ENCODE measurements around the gene ZDHHC4.
"Not testable (repeated sequence)": the region's sequence is repeated elsewhere in the genome, so short reads cannot be mapped to it uniquely, and the experiment has no call there.

The ZDHHC4 gene

GRCh38 chr7:6562106-6562505 is 15.1 kb upstream of the ZDHHC4 start:
- DNase-seq (ENCODE audit: low spot score): no peak

GRCh38 chr7:6563936-6564770 is 13.1 kb upstream of the ZDHHC4 start:
- no peak for DNase-seq (ENCODE audit: low spot score)

DNA sequence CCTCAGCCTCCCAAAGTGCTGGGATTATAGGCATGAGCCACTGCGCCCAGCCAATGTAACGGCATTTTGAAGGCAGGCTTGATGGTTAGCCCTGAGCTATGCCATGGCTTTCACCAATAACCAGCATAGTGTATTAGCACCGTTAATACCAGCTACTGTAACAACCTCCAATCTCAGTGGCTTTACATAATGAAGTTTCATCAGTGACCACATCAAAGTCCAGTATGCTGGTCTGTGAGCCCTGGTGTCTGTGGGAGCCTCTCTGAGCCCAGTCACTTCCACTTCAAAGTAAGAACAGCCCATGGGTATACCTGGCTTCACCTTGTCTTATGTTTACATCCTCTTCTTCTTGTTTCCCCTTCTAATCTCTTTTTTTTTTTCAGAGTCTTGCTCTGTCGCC is 11.6 kb upstream of the ZDHHC4 start:
- DNase-seq (ENCODE audit: low spot score): no peak

DNA sequence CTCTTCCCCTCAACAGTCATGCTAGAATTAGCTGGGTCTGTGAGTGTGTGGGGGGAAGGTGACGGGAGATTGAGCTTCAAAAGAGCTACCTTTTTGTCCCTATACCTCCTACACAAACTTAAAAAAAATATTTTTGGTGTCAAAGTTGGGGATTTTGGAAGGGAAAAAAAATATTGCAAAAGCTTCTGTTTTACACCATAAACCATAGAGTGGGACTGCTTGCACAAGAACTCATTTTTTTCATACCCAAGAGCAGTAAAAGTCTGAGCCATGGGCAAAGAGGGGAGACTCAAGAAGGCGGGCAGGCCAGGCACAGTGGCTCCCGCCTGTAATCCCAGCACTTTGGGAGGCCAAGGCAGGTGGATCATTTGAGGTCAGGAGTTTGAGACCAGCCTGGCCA is 9.4 kb upstream of the ZDHHC4 start:
- DNase-seq (ENCODE audit: low spot score): no peak

GRCh38 chr7:6571160-6571779 is 6.0 kb upstream of the ZDHHC4 start:
- no peak for DNase-seq (ENCODE audit: low spot score)

GRCh38 chr7:6575281-6576023 is 1.8 kb upstream of the ZDHHC4 start:
- DNase-seq (ENCODE audit: low spot score): no peak

DNA sequence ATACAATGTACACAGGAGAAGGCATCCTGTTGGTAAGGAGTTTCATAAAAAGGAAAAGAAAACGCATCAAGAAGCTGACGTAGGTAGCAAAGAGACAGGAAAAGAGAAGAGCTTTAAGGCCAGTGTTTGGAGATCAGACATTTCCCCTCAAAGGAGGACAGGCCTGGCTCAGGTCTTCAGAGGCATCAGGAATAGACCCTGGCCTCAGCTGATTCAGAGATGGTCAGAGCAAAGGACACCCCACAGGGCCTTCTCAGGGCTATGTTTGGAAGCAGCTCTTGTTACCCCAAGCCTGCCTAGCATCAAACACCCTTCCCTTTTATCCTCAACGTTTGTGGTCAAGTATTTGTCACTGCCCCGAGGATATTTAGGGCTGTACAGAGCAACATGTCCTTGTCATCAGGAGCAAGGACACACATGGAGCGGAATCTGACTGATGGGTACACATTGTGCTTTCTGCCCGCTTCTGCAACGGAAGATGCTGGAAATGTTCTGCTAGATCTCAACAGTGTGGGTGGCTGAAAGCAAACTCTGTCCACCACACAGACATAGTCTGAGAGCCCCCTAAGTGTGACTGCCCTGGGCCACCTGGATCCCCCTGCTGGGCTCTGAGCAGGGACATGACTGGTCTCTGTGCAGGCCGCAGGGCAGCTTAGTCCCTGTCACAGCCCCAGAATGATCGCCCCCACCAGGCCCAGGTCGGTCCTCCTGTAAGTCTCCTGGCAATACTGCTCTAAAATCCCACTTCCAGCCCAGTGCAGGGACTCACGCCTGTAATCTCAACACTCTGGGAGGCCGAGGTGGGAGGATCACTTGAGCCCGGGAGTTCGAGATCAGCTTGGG is 1.0 kb upstream of the ZDHHC4 start:
- no peak for DNase-seq (ENCODE audit: low spot score)

DNA sequence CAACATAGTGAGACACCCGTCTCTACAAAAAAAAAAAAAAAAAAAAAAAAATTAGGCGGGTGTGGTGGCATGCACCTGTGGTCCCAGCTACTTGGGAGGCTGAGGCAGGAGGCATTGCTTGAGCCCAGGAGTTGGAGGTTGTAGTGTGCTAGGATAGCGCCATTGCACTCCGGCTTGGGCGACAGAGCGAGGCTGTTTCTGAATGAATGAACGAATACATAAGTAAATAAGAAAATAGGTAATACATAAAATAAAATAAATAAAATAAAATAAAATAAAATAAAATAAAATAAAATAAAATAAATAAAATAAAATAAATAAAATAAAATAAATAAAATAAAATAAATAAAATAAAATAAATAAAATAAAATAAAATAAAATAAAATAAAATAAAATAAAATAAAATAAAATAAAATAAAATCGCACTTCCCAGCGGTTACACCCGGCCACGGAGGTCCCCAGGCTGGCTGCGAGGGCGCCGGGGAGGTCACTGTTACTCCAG is 336 bp upstream of the ZDHHC4 start:
- DNase-seq (ENCODE audit: low spot score): not testable (repeated sequence)

GRCh38 chr7:6578114-6579084 is 1.1 kb downstream of the ZDHHC4 start:
- DNase-seq (ENCODE audit: low spot score): no peak

- DNase-seq (ENCODE audit: low spot score): no peak
These were observed 2.2 kb downstream of the ZDHHC4 start for GRCh38 chr7:6579446-6579845.

GRCh38 chr7:6585746-6586432 is 8.6 kb downstream of the ZDHHC4 start:
- DNase-seq (ENCODE audit: low spot score): not testable (repeated sequence)

DNA sequence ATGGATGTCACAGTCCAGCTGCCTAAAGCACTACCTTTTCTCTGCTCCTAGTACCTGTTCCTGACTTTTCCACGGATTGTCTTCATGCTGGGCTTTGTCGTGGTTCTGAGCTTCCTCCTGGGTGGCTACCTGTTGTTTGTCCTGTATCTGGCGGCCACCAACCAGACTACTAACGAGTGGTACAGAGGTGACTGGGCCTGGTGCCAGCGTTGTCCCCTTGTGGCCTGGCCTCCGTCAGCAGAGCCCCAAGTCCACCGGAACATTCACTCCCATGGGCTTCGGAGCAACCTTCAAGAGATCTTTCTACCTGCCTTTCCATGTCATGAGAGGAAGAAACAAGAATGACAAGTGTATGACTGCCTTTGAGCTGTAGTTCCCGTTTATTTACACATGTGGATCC is 11.3 kb downstream of the ZDHHC4 start:
- DNase-seq (ENCODE audit: low spot score): no peak

GRCh38 chr7:6589151-6589828 is 12.0 kb downstream of the ZDHHC4 start:
- DNase-seq (ENCODE audit: low spot score): no peak

GRCh38 chr7:6589829-6590644 is 12.8 kb downstream of the ZDHHC4 start, which contains the start of gene INTS15:
TSS of gene INTS15 (plus strand) at chr7:6590021. CDS start at chr7:6590284, 263 bp downstream.
- DNase-seq (ENCODE audit: low spot score): peak; percentile 80

DNA sequence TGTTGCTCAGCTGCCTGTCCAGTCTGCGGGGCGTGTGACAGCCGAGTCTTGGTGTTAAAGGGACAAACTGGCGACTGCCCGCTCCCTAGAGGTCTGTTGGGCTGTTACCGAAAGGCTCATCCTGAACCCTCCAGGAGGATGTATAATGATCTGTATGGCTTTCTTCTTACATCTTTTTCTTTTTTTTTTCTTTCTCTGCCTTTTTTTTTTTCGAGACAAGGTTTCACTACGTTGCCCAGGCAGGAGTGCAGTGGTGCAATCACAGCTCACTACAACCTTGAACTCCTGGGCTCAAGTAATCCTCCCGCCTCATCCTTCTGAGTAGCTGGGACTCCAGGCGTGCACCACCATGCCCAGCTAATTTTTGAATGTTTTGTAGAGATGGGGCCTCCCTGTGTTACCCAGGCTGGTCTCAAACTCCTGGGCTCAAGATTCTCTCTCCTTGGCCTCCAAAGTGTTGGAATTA is 13.4 kb downstream of the ZDHHC4 start:
- no peak for DNase-seq (ENCODE audit: low spot score)

DNA sequence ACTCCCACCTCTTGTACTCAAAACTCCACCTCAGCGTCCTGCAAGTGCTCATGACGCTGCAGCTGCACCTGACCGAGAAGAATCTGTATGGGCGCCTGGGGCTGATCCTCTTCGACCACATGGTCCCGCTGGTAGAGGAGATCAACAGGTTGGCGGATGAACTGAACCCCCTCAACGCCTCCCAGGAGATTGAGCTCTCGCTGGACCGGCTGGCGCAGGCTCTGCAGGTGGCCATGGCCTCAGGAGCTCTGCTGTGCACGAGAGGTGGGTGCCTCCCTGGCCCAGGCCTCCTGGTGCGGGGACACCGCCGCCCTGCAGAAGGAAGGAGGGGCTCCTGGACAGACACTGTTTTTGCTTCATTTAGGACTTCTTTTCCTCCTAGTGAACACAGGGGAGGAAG is 22.8 kb downstream of the ZDHHC4 start:
- no peak for DNase-seq (ENCODE audit: low spot score)

DNA sequence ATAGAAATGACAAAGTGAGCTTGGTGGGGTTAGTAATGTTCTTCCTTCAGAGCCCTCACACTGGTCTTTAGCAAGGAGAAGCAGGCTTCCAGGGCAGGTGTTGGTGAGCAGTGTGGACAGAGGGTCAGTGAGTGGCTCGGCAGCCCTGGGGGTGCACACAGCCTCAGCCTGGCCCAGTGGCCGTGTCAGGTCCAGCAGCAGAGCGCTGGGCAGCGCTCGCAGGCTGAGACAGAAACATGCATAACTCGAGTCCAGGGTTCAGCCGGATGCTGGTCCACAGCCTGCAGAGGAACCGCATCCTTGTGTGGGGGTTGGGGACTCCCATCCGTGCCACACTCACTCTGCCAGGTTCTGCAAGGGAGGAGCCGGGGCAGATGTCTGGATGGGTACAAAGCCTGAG is 27.2 kb downstream of the ZDHHC4 start:
- DNase-seq (ENCODE audit: low spot score): no peak

DNA sequence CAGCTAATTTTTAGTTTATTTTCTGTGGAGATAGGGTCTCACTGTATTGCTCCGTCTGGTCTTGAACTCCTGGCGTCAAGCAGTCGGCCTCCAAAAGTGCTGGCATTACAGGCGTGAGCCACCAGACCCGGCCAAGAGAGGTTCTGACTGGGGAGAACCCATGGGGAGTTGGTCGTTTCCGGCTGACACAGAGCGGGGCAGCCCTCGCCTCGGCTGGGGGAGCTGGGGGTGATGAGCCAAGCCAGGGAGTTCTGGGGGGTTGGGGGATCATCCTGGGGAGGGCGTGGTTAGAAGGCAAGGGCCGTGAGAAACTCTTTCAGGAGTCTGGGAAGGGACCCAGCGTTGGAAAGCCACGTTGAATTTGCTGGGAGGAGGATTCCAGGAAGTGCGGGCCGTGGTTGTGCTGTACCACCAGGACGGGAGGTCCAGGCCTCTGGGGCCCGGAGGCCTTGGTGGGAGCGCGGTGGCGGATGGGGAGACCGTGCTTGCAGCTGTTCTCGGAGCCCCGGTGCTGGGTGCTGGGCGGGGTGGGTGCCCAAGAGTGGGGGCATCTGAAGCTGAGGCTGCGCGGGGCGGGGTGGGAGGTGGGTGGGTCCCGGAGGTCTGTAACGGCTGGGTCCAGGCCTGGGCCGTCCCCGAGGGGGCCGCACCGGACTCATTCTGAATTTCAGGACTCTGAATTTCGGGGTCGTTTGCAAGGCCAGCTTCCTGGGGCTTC is 29.8 kb downstream of the ZDHHC4 start:
- no peak for DNase-seq (ENCODE audit: low spot score)

Measured in CD4-positive, alpha-beta T cell treated with Interleukin-2 at 100 ng/mL for 4 hours (primary cell).